ENCODE data around the gene CROCC2. TPM values are rescaled to one million over a fixed set of nuclear protein-coding genes. Genes with fewer than 3 reads are reported as not detected.

The CROCC2 gene
- total RNA-seq, 1 experiment from 2014 or later, result not detected

- DNase-seq (ENCODE audit: low spot score), result peak; percentile 96
Observed at GRCh38 chr2:240921311-240921994, 15.3 kb downstream of the CROCC2 start.

- DNase-seq (ENCODE audit: low spot score), result no peak
Observed at GRCh38 chr2:240921995-240922244, 15.8 kb downstream of the CROCC2 start.

- no peak for DNase-seq (ENCODE audit: low spot score)
Observed at GRCh38 chr2:240922245-240922981, 16.3 kb downstream of the CROCC2 start.

GRCh38 chr2:240922982-240923537 is 16.9 kb downstream of the CROCC2 start:
- peak; percentile 33 for DNase-seq (ENCODE audit: low spot score)

- DNase-seq (ENCODE audit: low spot score), result no peak
Observed at GRCh38 chr2:240925191-240925567, 19.0 kb downstream of the CROCC2 start.

GRCh38 chr2:240925568-240926515 is 19.7 kb downstream of the CROCC2 start:
- no peak for DNase-seq (ENCODE audit: low spot score)

GRCh38 chr2:240926516-240927389 is 20.6 kb downstream of the CROCC2 start:
- DNase-seq (ENCODE audit: low spot score), result no peak

GRCh38 chr2:240927390-240927781 is 21.2 kb downstream of the CROCC2 start:
- DNase-seq (ENCODE audit: low spot score), result no peak

GRCh38 chr2:240928476-240929363 is 22.6 kb downstream of the CROCC2 start:
- no peak for DNase-seq (ENCODE audit: low spot score)

- no peak for DNase-seq (ENCODE audit: low spot score)
Observed at GRCh38 chr2:240929364-240930095, 23.4 kb downstream of the CROCC2 start.

GRCh38 chr2:240930096-240930630 is 24.0 kb downstream of the CROCC2 start:
- DNase-seq (ENCODE audit: low spot score), result no peak

GRCh38 chr2:240930631-240931318 is 24.6 kb downstream of the CROCC2 start:
- DNase-seq (ENCODE audit: low spot score), result no peak

- DNase-seq (ENCODE audit: low spot score), result no peak
Observed at GRCh38 chr2:240931319-240931949, 25.3 kb downstream of the CROCC2 start.

- DNase-seq (ENCODE audit: low spot score), result no peak
Observed at GRCh38 chr2:240932001-240932723, 26.0 kb downstream of the CROCC2 start.

GRCh38 chr2:240932724-240933047 is 26.6 kb downstream of the CROCC2 start:
- DNase-seq (ENCODE audit: low spot score), result no peak

- DNase-seq (ENCODE audit: low spot score), result no peak
Observed at GRCh38 chr2:240933048-240933965, 27.2 kb downstream of the CROCC2 start.
